HUES64 (cell line): ENCODE data around the gene RCOR1.

Experiments used
- H3K27ac ChIP-seq: 2 replicates; pipeline ENCODE4 v1.7.0; 2013; ENCODE audit warnings: low read depth, low read length, inconsistent platforms
- H3K27me3 ChIP-seq: 2 replicates; pipeline ENCODE4 v1.6.1; 2013; ENCODE audit warnings: mild to moderate bottlenecking, low read length; ENCODE audit not compliant: insufficient read depth
- H3K36me3 ChIP-seq: 2 replicates; pipeline ENCODE4 v1.6.1; 2013; ENCODE audit warnings: mild to moderate bottlenecking, low read length; ENCODE audit not compliant: insufficient read depth
- H3K4me1 ChIP-seq: 2 replicates; pipeline ENCODE4 v1.6.1; 2013; ENCODE audit warnings: mild to moderate bottlenecking, low read length, moderate library complexity; ENCODE audit not compliant: insufficient read depth
- H3K4me3 ChIP-seq: 2 replicates; pipeline ENCODE4 v1.5.1; 2013; ENCODE audit warnings: mild to moderate bottlenecking, low read length, moderate library complexity
- H3K9ac ChIP-seq: 2 replicates; pipeline ENCODE4 v1.6.1; 2013; ENCODE audit warnings: mild to moderate bottlenecking, low read depth, low read length
- H3K9me3 ChIP-seq: 2 replicates; pipeline ENCODE4 v1.6.1; 2013; ENCODE audit warnings: low read depth, low read length; ENCODE audit not compliant: insufficient read depth
- WGBS: fragments of 150-250, 120-280 bp; methylation state at CpG from one replicate; pipeline ENCODE4 v1.1.7; 2013; ENCODE audit warnings: missing lambda C conversion rate; 5-methylcytosine and 5-hydroxymethylcytosine counted together

Gene RCOR1

GRCh38 chr14:102774391-102775153, 182.1 kb downstream of the RCOR1 start:
- H3K36me3 ChIP-seq, result no peaks in the 10 kb centered on the region
- no peak overlapping the region for H3K4me3 ChIP-seq
- H3K27me3 ChIP-seq, result peaks cover 15% of the 10 kb centered on the region
- no peak overlapping the region for H3K9ac ChIP-seq
- H3K4me1 ChIP-seq, result peaks cover 13% of the 10 kb centered on the region
- WGBS, result 71% methylated on average over 8 of the region's 10 CpGs
- H3K9me3 ChIP-seq, result no peaks in the 10 kb centered on the region
- no peak overlapping the region for H3K27ac ChIP-seq

GRCh38 chr14:102775855-102776760, 183.7 kb downstream of the RCOR1 start:
- 83% methylated on average over 22 of the region's 22 CpGs for WGBS
- H3K27ac ChIP-seq, result no peak overlapping the region
- peaks cover 17% of the 10 kb centered on the region for H3K27me3 ChIP-seq
- no peaks in the 10 kb centered on the region for H3K9me3 ChIP-seq
- no peak overlapping the region for H3K4me3 ChIP-seq
- no peak overlapping the region for H3K9ac ChIP-seq
- peaks cover 24% of the 10 kb centered on the region for H3K4me1 ChIP-seq
- H3K36me3 ChIP-seq, result no peaks in the 10 kb centered on the region

GRCh38 chr14:102776761-102777710, 184.6 kb downstream of the RCOR1 start, which contains the start of gene TRAF3:
TRAF3 (plus strand) TSS chr14:102777449; CDS start chr14:102870202, 92,753 bp downstream.
- H3K4me1 ChIP-seq, result peaks cover 24% of the 10 kb centered on the region
- H3K9me3 ChIP-seq, result no peaks in the 10 kb centered on the region
- peaks cover 17% of the 10 kb centered on the region for H3K27me3 ChIP-seq
- peak within 1 kb of the TSS; percentile 69 for H3K4me3 ChIP-seq
- WGBS, result 13% methylated on average over 163 of the region's 163 CpGs
- H3K27ac ChIP-seq, result no peak within 1 kb of the TSS
- H3K9ac ChIP-seq, result peak within 1 kb of the TSS; percentile 67
- H3K36me3 ChIP-seq, result no peaks in the 10 kb centered on the region

GRCh38 chr14:102777711-102778337, 185.4 kb downstream of the RCOR1 start:
- no peaks in the 10 kb centered on the region for H3K36me3 ChIP-seq
- peak overlapping the region; percentile 67 for H3K9ac ChIP-seq
- WGBS, result under 1% methylated on average over 98 of the region's 98 CpGs
- H3K4me1 ChIP-seq, result peaks cover 24% of the 10 kb centered on the region
- H3K27ac ChIP-seq, result no peak overlapping the region
- peak overlapping the region; percentile 69 for H3K4me3 ChIP-seq
- peaks cover 17% of the 10 kb centered on the region for H3K27me3 ChIP-seq
- H3K9me3 ChIP-seq, result no peaks in the 10 kb centered on the region

GRCh38 chr14:102778338-102779083, 186.1 kb downstream of the RCOR1 start:
- no peak overlapping the region for H3K27ac ChIP-seq
- peaks cover 24% of the 10 kb centered on the region for H3K4me1 ChIP-seq
- H3K4me3 ChIP-seq, result peak overlapping the region; percentile 69
- 29% methylated on average over 29 of the region's 29 CpGs for WGBS
- H3K9ac ChIP-seq, result peak overlapping the region; percentile 67
- H3K9me3 ChIP-seq, result no peaks in the 10 kb centered on the region
- H3K36me3 ChIP-seq, result no peaks in the 10 kb centered on the region
- peaks cover 17% of the 10 kb centered on the region for H3K27me3 ChIP-seq

GRCh38 chr14:102779084-102779462, 186.6 kb downstream of the RCOR1 start:
- no peak overlapping the region for H3K9ac ChIP-seq
- no peaks in the 10 kb centered on the region for H3K9me3 ChIP-seq
- H3K4me1 ChIP-seq, result peaks cover 24% of the 10 kb centered on the region
- peak overlapping the region; percentile 69 for H3K4me3 ChIP-seq
- no peaks in the 10 kb centered on the region for H3K36me3 ChIP-seq
- H3K27me3 ChIP-seq, result peaks cover 17% of the 10 kb centered on the region
- WGBS, result 71% methylated on average over 4 of the region's 4 CpGs
- H3K27ac ChIP-seq, result no peak overlapping the region

GRCh38 chr14:102779574-102780315, 187.3 kb downstream of the RCOR1 start:
- peak overlapping the region; percentile 69; the same call in 1 of the 2 replicates for H3K4me3 ChIP-seq
- H3K27ac ChIP-seq, result no peak overlapping the region

More at GRCh38 chr14:102779574-102780315, 187.3 kb downstream of the RCOR1 start:
- H3K36me3 ChIP-seq, result no peaks in the 10 kb centered on the region
- H3K27me3 ChIP-seq, result peaks cover 17% of the 10 kb centered on the region
- WGBS, result 75% methylated on average over 13 of the region's 13 CpGs
- no peaks in the 10 kb centered on the region for H3K9me3 ChIP-seq
- H3K9ac ChIP-seq, result no peak overlapping the region
- peaks cover 24% of the 10 kb centered on the region for H3K4me1 ChIP-seq
